GM06990 (cell line): ENCODE results near the gene PCSK7.

ENCODE experiments used
- DNase-seq: peaks from one replicate; pipeline ENCODE4 v3.0.0-alpha.2; 2011; ENCODE audit not compliant: insufficient read length; ENCODE audit errors: extremely low read depth
- H3K27me3 ChIP-seq: replicated peaks from 2 replicates; pipeline ENCODE4 v1.6.0; 2011; ENCODE audit warnings: low read length; ENCODE audit not compliant: control insufficient read depth, insufficient read depth
- H3K36me3 ChIP-seq: 2 replicates; pipeline ENCODE4 v1.5.1; 2011; ENCODE audit warnings: low read length; ENCODE audit not compliant: control insufficient read depth, insufficient read depth
- H3K4me3 ChIP-seq: replicated peaks from 2 replicates; pipeline ENCODE4 v1.5.1; 2011; ENCODE audit warnings: low read depth, mild to moderate bottlenecking, control low read depth, low read length
- CTCF ChIP-seq: IDR thresholded peaks from 2 replicates; pipeline ENCODE4 v1.5.1; 2011; ENCODE audit warnings: low read length, control low read depth, mild to moderate bottlenecking, inconsistent platforms; ENCODE audit not compliant: insufficient read depth, poor library complexity, severe bottlenecking

Gene PCSK7

DNA sequence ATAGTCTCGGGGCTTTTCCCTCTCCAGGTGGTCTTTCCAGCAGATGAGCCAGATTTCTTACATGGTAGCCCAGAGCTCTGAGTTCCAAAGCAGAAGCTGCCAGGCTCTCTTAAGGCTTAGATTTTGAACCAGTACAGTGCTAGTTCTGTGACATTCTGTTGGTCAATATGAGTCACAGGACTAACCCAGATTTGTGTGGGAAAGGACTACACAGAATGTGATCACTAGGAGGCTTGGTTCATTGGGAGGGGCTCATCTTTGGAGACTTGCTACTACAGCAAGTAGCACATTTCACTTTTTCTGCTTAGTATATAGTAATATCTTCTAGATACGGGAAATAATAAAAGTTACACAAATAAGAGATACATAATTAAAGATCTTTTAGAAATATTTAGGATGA is 24.7 kb upstream of the PCSK7 start:
- no peaks in the 10 kb centered on the region for H3K27me3 ChIP-seq
- no peaks in the 10 kb centered on the region; the same call in 1 of the 2 replicates for H3K36me3 ChIP-seq
- TF ChIP-seq CTCF = no peak
- no peak for DNase-seq
- no peak overlapping the region for H3K4me3 ChIP-seq

DNA sequence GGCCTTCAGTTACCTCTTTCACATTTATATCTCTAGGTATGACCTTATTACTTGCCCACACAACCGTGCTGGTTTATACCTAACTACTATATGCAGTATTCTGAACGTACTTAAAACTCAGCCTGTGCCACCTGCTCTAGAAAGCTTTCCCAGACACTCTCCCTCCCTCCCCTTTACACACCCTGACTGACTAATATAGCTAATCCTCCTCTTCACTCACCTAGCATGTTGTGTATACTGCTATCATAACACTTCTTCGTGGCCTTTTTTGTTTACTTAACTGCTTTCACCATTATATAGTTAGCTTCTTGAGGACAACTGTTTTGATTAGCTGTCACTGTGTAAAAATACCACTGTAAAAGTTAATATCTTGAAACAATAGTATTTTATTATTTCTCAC is 24.1 kb upstream of the PCSK7 start:
- H3K27me3 ChIP-seq = no peaks in the 10 kb centered on the region
- no peaks in the 10 kb centered on the region; the same call in 1 of the 2 replicates for H3K36me3 ChIP-seq
- no peak for DNase-seq
- no peak for TF ChIP-seq CTCF
- no peak overlapping the region for H3K4me3 ChIP-seq

DNA sequence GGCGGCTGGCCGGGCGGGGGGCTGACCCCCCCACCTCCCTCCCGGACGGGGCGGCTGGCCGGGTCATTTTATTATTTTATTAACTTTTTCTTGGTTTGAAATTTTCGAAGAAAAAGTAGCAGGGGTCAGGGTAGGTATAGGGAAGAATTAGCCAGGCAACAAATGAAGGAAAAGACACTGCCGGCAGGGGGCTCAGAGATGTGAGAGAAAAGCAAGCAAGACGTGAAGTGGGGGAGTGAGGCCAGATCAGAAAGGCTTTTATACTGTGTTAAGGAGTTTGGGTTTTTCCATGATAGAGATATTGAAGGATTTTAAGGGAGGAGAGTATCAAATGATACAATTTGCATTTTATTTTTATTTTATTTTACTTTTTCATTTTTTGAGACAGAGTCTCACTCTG is 19.6 kb upstream of the PCSK7 start:
- TF ChIP-seq CTCF = no peak
- Histone ChIP-seq H3K4me3 (no peak overlapping the region), H3K36me3 (no peaks in the 10 kb centered on the region; the same call in 1 of the 2 replicates), H3K27me3 (no peaks in the 10 kb centered on the region)
- no peak for DNase-seq

DNA sequence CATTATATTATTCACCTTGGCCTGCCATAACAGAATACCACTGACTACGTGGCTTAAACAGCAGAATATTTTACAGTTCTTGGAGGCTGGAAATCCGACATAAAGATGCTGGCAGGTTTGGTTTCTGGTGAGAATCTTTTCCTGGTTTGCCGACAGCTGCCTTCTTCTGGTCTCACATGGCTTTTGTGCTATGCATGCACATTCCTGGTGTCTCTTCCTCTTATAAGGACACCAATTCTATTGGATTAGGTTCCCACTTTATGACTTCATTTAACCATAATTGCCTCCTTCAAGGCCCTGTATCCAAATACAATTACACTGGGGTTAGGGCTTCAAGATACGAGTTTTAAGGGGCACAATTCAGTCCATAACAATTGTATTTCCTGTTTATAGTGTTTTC is 17.7 kb upstream of the PCSK7 start:
- no peaks in the 10 kb centered on the region for H3K27me3 ChIP-seq
- DNase-seq = no peak
- H3K4me3 ChIP-seq = no peak overlapping the region
- no peaks in the 10 kb centered on the region; the same call in 1 of the 2 replicates for H3K36me3 ChIP-seq
- TF ChIP-seq CTCF = no peak

DNA sequence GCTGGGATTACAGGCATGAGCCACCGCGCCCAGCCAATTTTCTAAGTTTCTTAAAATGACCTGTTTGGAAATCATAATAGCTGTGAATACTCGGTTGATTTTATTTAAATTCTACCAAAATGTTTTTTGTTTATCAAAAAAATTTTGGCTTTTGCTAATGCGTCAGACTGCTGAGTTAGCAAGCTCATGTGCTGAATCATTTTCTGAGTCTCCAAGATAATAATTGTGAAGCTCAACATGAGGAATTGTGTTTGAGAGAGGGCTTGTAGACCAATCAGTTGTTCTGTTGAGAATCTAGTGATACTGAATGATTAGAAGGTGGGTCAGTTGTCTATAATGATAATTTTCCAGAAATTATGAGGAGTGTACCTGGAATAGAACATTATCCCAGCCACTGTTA is 16.5 kb upstream of the PCSK7 start:
- no peak for DNase-seq
- Histone ChIP-seq H3K27me3 (no peaks in the 10 kb centered on the region), H3K4me3 (no peak overlapping the region), H3K36me3 (no peaks in the 10 kb centered on the region; the same call in 1 of the 2 replicates)
- TF ChIP-seq CTCF = no peak

- Histone ChIP-seq H3K27me3 (no peaks in the 10 kb centered on the region), H3K36me3 (peaks cover 7% of the 10 kb centered on the region), H3K4me3 (no peak overlapping the region)
- no peak for DNase-seq
- TF ChIP-seq CTCF = no peak
Observed at GRCh38 chr11:117239295-117239694, 7.4 kb upstream of the PCSK7 start.
